GM21528 (cell line): Measurements from ENCODE around the gene RIMBP2.

Source experiments
- ATAC-seq: cut with Tn5 transposase; IDR thresholded peaks from one replicate; pipeline ENCODE4 v1.9.1; 2021; ENCODE audit warnings: mild to moderate bottlenecking, moderate library complexity; ENCODE audit not compliant: unreplicated experiment, low FRiP score

The RIMBP2 gene

GRCh38 chr12:130477266-130477665, 238.8 kb downstream of the RIMBP2 start:
- no peak for ATAC-seq

DNA sequence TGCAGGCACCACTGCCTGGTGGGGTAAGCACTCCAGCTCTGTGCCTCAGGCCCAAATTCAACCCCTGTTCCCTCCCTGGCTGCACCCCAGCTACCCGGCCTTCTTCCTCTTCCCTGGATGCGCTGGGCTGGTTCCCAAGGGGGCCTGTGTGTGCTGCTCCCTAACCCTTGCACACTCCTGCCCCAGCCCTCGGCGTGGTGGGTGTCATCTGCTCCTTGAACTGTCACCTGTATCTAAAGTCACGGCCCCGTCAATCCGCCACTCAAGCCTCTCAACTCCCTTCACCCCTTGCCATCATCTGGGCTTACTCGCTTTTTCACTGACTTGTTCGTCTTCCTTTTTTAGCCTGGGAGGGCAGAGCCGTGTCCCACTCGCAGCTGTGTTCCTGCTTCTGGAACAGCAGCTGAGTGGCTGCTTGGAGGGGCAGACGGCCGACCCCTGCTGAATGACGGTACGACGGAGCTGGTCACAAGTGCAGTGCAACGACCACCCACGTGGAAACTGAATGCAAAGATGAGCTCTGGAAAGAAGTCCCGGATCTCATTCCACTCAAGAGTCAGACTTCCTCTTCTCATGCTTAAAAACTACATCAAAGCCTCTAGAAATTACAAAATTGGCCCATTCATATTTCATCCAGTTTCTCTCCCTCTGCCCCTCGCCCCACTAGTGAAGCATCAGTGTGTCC, 239.5 kb downstream of the RIMBP2 start:
- no peak for ATAC-seq

GRCh38 chr12:130474599-130475269, 241.4 kb downstream of the RIMBP2 start:
- ATAC-seq, result no peak

DNA sequence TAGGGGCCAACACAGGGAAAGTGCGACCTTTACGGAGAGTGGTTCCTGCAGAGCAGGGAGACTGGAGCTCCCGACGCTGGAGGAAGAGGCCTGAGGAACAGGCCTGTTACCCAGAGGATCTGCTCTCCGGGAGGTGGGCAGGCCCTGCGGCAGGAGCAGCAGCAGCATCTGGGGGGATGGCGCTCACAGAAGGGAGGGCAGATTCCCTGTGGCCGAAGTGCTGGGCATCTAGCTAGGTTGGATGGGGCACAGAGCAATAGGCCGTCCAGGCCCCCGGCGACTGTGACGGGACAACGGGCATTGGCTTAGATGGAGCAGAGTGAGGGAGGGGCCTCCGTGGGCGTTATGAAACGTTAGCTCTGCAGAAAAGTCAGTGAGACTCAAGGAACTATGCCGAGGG, 242.8 kb downstream of the RIMBP2 start:
- no peak for ATAC-seq

- no peak for ATAC-seq
Measured at GRCh38 chr12:130470969-130471368, 245.1 kb downstream of the RIMBP2 start.

DNA sequence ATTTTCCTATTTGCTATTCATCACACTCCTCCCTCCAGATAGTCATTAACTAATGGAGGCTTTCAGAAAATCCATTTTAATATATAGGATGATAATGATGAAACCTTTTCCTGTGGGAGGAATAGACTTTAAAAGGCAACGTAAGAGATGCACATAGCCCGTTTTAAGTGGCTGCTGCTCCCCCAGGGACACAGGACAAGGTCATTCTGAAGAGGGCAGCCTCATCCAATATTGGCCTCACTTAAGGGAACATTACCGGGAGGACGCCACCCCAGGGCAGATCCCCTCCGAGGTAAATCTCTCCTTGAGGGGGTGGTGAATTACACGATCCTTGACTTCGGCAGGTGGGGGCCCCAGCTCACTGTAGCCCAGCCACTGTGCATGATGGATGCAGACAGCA, 246.5 kb downstream of the RIMBP2 start:
- ATAC-seq, result no peak

DNA sequence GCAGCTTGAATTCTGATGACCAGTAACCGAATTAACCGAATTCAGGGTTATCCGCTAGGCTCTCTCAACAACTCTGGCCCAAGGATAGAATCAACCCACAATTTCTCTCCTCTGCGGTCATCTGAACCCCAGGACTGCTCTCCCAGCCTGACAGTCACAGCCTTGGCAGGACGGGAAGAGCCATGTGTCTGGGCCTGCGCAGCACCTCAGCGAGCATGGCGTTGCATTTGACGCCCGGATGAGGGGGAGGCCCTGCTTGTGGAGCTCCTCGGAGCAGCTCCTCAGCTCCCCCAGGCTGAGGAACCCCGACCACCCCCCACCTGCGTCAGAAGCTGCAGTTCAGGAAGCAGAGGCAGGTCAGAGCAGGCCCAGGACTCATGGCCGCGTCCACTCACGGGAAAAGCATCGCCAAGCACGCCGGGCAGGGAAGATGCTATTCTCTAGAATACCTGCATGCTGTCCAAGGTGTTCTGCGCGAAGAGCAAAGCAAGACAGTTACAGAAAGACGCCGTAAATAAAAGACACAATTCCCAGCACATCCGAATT, 247.3 kb downstream of the RIMBP2 start:
- no peak for ATAC-seq

- no peak for ATAC-seq
Measured at GRCh38 chr12:130468186-130468585, 247.9 kb downstream of the RIMBP2 start.

DNA sequence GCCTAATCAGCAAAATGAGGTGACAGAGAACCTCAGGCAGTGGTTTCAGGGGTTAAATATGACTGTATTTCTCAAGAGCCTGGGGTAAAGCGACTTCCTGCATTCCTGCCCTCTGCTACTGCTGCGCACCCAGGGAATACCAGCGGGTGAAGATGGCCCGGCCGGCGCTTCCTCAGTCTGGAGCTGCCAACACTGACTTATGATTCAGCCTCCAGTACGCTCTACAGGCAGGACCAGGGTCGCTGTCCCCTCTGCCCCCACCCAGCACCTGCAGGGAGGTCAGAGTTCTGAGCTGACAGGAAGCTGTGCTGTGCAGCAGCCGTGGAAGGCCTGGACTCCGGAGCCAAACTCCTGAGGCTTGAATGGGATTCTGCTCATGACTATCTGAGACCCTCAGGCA, 250.5 kb downstream of the RIMBP2 start:
- ATAC-seq, result no peak

DNA sequence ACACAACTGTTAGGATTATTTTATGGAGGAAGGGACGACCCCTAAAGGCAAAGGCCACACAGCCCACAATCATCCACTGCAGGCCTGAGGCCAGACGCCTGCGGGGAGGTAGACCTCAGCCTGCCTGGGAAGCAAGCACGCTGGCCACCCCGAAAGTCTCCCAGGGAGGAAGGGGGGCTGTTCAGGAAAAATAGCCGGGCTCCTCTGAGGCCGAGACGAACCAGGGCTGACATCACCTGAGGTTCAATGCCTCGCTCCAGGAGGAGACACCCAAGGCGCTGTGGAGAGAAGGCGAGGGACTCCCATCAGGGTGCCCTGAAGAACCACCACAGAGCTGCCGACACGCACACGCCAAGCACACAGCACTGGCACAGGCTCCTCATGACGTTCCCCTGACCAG, 251.1 kb downstream of the RIMBP2 start:
- no peak for ATAC-seq

- no peak for ATAC-seq
Measured at GRCh38 chr12:130463818-130464670, 252.1 kb downstream of the RIMBP2 start.

GRCh38 chr12:130463275-130463658, 252.8 kb downstream of the RIMBP2 start:
- ATAC-seq, result no peak

DNA sequence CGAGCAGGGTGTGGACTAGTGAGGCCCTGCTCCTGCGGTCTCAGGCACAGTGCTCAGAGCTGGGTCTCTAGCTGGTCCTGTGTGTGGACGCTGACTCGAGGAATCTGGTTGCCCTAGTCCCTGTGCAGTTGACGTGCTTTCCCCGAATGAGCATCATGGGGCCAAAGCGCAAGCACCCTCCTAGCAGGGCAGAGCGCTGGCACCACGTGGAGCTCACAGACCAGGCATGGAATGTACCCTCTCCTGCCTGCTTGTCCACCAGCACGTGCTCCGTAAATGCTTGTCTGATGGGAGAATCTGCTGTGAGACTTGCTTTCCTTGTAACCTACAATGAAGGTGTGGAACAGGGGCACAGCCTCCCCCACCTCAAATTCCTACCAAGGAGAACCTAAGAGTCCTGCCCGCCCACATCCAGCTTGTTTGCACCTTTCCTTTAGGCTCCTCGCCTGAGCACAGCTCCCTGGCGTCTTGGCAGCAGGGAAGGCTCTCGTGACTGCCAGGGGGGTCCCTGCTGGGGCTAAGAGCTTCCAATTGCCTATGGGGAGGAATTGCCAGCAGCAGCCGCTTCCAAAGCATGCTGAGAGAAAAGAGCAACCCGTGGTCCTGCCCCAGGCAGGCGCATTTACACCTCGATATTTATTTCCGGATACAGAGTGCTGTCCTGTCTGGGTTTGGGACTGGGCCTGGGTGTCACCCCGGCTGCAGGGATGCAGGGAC, 253.4 kb downstream of the RIMBP2 start:
- ATAC-seq, result no peak

GRCh38 chr12:130461839-130462557, 254.1 kb downstream of the RIMBP2 start:
- no peak for ATAC-seq

GRCh38 chr12:130461447-130461815, 254.7 kb downstream of the RIMBP2 start:
- no peak for ATAC-seq

DNA sequence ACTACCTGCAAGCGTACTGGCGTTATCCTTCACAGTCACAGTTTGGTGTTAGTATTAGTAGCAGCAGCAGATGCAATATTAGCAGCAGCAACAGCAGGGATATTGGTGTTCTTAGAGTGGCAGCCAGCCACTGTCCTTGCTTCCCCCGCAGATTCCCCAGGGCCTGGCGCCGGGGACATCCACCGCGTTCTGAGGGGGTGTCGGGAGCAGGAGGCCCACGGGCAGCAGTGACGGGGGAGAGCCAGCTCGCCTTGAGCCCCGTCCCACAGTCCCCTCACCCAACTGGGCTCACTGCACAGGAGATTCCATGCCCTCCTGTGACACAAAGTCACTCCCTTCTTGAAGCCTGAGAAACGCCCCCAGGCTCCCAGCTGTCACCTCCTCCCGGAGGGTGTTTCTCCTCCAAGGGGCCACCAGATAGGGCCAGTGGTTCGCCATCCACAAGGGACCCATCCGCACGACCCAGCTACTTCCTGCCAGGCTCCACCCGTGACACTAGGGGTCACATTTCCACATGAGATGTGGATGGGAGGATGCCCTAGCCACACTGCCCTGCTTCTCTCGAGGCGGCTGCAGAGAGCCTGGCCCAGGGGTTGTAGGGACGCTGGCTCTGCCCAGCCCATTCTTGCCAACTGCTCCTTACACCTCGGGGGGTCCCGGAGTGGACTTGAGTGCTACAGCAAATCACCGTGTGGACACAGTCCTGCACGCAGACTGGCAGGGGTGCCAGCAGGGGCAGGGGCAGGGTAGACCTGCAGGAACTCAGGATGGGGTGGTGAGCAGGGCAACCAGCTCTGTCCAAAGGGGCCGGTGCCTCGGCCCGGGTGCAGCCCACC, 255.3 kb downstream of the RIMBP2 start:
- ATAC-seq, result no peak

GRCh38 chr12:130459916-130460315, 256.2 kb downstream of the RIMBP2 start:
- no peak for ATAC-seq

- no peak for ATAC-seq
Measured at GRCh38 chr12:130458341-130458740, 257.8 kb downstream of the RIMBP2 start.

GRCh38 chr12:130457215-130457614, 258.9 kb downstream of the RIMBP2 start:
- ATAC-seq, result no peak
